Small intestine (tissue), 7 donors: ENCODE results near the gene SYNE1. TPM values are rescaled to one million over a fixed set of nuclear protein-coding genes. Genes with fewer than 3 reads are reported as not detected.
"Not testable (repeated sequence)": the region's sequence is repeated elsewhere in the genome, so short reads cannot be mapped to it uniquely, and the experiment has no call there.

Source experiments
- DNase-seq, 2 donors: peaks; one replicate each; pipeline versions ENCODE4 v3.0.0 to v3.0.0-alpha.2; 2013
- FAIRE-seq: peaks from 2 replicates; lab custom pipeline; 2012; peaks lifted over from hg19 to GRCh38; lab: Jason Lieb, UNC
- H3K27ac ChIP-seq, 3 donors: one replicate each; pipeline ENCODE4 v1.5.1; 2013; ENCODE audit warnings: low read length in 2 of 3, mild to moderate bottlenecking in 2 of 3, control low read depth in 1 of 3, inconsistent platforms in 1 of 3, low read depth in 1 of 3, moderate library complexity in 1 of 3
- H3K27me3 ChIP-seq, 3 donors: one replicate each; pipeline ENCODE4 v1.6.1; 2013; ENCODE audit warnings: low read length in 3 of 3, inconsistent platforms in 1 of 3; ENCODE audit not compliant: control insufficient read depth in 3 of 3, insufficient read depth in 3 of 3
- H3K36me3 ChIP-seq, 3 donors: one replicate each; pipeline ENCODE4 v1.6.1; 2013; ENCODE audit warnings: low read length in 3 of 3, inconsistent platforms in 1 of 3, low read depth in 1 of 3, mild to moderate bottlenecking in 1 of 3, moderate library complexity in 1 of 3; ENCODE audit not compliant: control insufficient read depth in 3 of 3, insufficient read depth in 2 of 3
- H3K4me1 ChIP-seq, 3 donors: one replicate each; pipeline ENCODE4 v1.6.1; 2013; ENCODE audit warnings: low read length in 2 of 3, inconsistent platforms in 1 of 3, low read depth in 1 of 3, mild to moderate bottlenecking in 1 of 3, moderate library complexity in 1 of 3; ENCODE audit not compliant: control insufficient read depth in 3 of 3, insufficient read depth in 2 of 3
- H3K4me3 ChIP-seq, 3 donors: one replicate each; pipeline ENCODE4 v1.5.1; 2013; ENCODE audit warnings: low read length in 3 of 3, control low read depth in 1 of 3, inconsistent platforms in 1 of 3, low read depth in 1 of 3, mild to moderate bottlenecking in 1 of 3, moderate library complexity in 1 of 3
- H3K9me3 ChIP-seq, 2 donors: one replicate each; pipeline ENCODE4 v1.6.1; 2013; ENCODE audit warnings: low read depth in 1 of 2, low read length in 1 of 2; ENCODE audit not compliant: control insufficient read depth in 2 of 2, insufficient read depth in 1 of 2
- WGBS, 3 donors: extraction: QIAGEN DNeasy Blood & Tissue Kit; methylation state at CpG; one replicate each; pipeline ENCODE4 v1.1.7; 2013; 5-methylcytosine and 5-hydroxymethylcytosine counted together
- polyA plus RNA-seq, 4 donors: library from polyadenylated mRNA; stranded (reverse) in 3 of 4; unstranded in 1 of 4; fragments of 200-250 nt in 3 of 4; fragments of 120-200 nt in 1 of 4; gene quantifications; one replicate each; pipeline versions ENCODE4 v1.2.1 to v1.2.3, GENCODE V29; 2013
- donor health status: healthy with polysubstance abuse.
- donor health status: control.
- donor health status: control.
- donor health status: Bipolar disorder and iron deficiency.
- donor health status: healthy.

SYNE1 gene
- polyA plus RNA-seq, 4 donors = 4.0 to 18.9 (median 9.1) TPM

GRCh38 chr6:152078804-152079203 is 558.4 kb downstream of the SYNE1 start:
- Histone ChIP-seq H3K9me3 (no peaks in the 10 kb centered on the region), H3K4me3 (no peak overlapping the region), H3K27ac (no peak overlapping the region), H3K36me3 (no peaks in the 10 kb centered on the region), H3K27me3 (no peaks in the 10 kb centered on the region), H3K4me1 (no peaks in the 10 kb centered on the region)
- WGBS, 3 donors = 64 to 77% (median 67%) methylated on average over 7 of the region's 7 CpGs
- FAIRE-seq (no peak), DNase-seq (no peak)

- 63 to 83% (median 77%) methylated on average over 4 of the region's 4 CpGs for WGBS, 3 donors
- Histone ChIP-seq H3K9me3 (no peaks in the 10 kb centered on the region), H3K36me3 (no peaks in the 10 kb centered on the region), H3K27me3 (no peaks in the 10 kb centered on the region), H3K4me3 (no peak overlapping the region), H3K4me1 (no peaks in the 10 kb centered on the region), H3K27ac (no peak overlapping the region)
- FAIRE-seq (no peak), DNase-seq (no peak)
Measured at GRCh38 chr6:152078001-152078400, 559.2 kb downstream of the SYNE1 start.

- DNase-seq, H3K27me3 ChIP-seq, FAIRE-seq, H3K9me3 ChIP-seq, H3K36me3 ChIP-seq, H3K27ac ChIP-seq, H3K4me3 ChIP-seq, H3K4me1 ChIP-seq: not testable (repeated sequence)
- WGBS, 3 donors = 48 to 70% (median 67%) methylated on average over 3 of the region's 3 CpGs
Measured at GRCh38 chr6:152076242-152076641, 560.9 kb downstream of the SYNE1 start.

GRCh38 chr6:152071843-152072242 is 565.3 kb downstream of the SYNE1 start:
- FAIRE-seq (no peak), DNase-seq (no peak)
- Histone ChIP-seq H3K4me1 (no peaks in the 10 kb centered on the region), H3K4me3 (no peak overlapping the region), H3K9me3 (no peaks in the 10 kb centered on the region), H3K36me3 (no peaks in the 10 kb centered on the region), H3K27me3 (no peaks in the 10 kb centered on the region), H3K27ac (no peak overlapping the region)
- WGBS, 3 donors = 72 to 88% (median 74%) methylated on average over 3 of the region's 3 CpGs

Other genes starting within 250 kb of the SYNE1 start
- gene MYCT1, start 60.5 kb upstream of the SYNE1 start, polyA plus RNA-seq = 10 to 100 TPM in 1 of 4 donors, 1 to 10 TPM in 1, under 1 TPM in 2; 0.45 to 10.3 (median 3.3) TPM
- 100 to 1,000 TPM in 1 of 4 donors, 1 to 10 TPM in 1, not detected in 2; 6.2 to 125 TPM for gene VIP, start 113.4 kb upstream of the SYNE1 start, polyA plus RNA-seq